H4 (cell line): ENCODE results near the gene SCFD2. TPM values are rescaled to one million over a fixed set of nuclear protein-coding genes. Genes with fewer than 3 reads are reported as not detected.
A peak's percentile ranks its signal among the peaks of the same experiment; 100 is the strongest.
"Not testable (repeated sequence)": the region's sequence is repeated elsewhere in the genome, so short reads cannot be mapped to it uniquely, and the experiment has no call there.

Experiments used
- DNase-seq: peaks from one replicate; pipeline ENCODE4 v3.0.0-alpha.2; 2015; ENCODE audit warnings: low spot score
- total RNA-seq: library from RNA; depleted of rRNA; stranded (reverse); fragments of >200 nt; shearing (Covaris generic); gene quantifications from 2 replicates; pipeline ENCODE4 v1.2.3, GENCODE V29; 2014

Gene SCFD2
- total RNA-seq, 1 experiment from 2014 or later, result 15.6 TPM

DNA sequence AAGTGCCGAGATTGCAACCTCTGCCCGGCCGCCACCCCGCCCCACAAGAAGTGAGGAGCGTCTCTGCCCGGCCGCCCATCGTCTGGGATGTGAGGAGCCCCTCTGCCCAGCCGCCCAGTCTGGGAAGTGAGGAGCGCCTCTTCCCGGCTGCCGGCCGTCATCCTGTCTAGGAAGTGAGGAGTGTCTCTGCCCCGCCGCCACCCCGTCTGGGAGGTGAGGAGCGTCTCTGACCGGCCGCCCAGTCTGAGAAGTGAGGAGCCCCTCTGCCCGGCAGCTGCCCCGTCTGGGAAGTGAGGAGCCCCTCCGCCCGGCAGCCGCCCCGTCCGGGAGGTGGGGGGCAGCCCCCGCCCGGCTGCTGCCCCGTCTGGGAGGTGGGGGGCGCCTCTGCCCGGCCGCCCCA lies 226.6 kb downstream of the SCFD2 start:
- DNase-seq, result not testable (repeated sequence)

DNA sequence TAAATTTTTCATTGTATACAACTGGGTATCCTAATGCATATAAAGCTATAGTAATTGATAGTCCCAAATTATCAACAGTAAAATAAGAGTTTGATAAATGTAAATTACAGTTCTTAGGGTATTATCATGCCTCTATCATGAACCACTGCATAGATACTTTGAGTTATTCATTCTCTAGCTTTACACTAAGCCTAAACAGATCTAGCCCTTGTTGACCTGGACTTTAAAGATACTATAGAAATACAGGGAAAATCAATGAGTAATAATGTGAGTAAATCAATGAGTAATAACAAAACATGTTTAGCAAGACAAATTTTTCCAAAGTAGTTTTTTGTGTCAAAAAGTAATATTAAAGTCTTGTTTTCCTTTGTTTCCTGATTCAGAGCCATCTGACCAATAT lies 228.4 kb downstream of the SCFD2 start:
- DNase-seq, result no peak

DNA sequence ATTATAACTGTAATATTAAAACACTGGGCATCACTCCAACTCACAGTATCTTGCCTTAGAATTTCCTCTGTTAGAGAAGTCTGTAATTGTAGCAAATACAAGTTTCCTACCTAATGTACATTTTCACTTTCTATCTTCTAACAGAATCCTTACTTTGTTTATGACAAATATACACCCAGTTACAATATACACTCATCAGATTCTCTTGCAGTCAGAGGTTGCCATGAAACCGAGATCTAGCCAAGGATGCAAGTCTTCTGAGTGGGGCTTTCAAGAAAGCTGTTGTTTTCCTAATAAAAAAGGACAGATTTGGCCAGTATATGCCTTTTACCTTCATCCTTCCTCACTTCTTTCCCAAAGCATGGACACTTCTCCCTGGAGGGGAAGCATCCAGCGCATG lies 228.9 kb downstream of the SCFD2 start:
- DNase-seq, result no peak

DNA sequence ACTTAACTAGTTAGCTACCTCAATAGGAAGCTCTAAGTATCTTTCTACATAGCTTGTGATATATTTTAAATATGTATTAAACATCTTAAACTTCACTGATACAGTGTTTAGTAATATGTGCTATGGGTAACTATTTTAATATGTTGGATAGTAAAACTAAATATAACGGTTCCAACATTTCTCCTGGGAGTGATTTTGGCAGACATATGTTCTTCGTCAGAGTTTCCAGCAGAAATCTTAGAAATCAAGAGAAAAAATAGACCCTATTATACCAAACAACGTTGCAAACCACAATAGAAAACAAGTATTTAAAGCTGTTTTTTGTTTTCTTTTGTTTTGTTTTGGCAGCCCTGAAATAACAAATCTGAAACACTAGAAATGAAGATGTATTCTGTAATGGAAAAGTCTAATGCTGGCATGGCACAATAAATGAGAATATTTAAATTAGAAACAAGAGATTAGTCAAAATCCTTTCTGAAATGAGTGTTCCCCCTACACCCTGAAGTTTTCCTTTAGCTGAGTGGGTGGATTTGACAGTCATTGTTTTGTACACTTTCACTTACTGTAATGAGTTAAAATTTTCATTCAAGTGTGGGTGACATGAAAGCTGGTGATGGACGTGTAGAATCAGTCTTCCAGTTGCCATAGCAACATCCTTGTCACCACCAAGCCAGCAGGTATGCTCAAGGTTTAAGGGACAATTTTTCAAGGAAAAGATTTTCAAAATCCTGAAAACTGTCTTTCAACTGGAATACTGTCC lies 233.5 kb downstream of the SCFD2 start:
- no peak for DNase-seq

DNA sequence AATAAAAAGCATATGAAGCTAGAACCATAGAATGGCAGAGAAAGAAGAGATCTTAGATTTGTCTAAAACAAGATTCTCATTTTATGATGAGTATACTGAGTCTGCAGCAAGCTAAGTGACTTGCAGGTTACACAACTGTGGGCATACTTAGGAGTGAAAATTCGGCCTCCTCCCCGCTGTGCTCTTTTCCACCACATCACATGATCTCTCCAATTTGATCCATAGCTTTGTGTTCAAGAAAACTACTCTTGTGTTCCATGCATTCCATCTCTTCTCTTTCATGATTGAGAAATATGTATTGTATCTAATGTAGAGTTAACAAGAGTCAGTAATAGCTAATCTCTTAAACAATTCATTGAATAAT lies 234.3 kb downstream of the SCFD2 start:
- DNase-seq, result no peak

DNA sequence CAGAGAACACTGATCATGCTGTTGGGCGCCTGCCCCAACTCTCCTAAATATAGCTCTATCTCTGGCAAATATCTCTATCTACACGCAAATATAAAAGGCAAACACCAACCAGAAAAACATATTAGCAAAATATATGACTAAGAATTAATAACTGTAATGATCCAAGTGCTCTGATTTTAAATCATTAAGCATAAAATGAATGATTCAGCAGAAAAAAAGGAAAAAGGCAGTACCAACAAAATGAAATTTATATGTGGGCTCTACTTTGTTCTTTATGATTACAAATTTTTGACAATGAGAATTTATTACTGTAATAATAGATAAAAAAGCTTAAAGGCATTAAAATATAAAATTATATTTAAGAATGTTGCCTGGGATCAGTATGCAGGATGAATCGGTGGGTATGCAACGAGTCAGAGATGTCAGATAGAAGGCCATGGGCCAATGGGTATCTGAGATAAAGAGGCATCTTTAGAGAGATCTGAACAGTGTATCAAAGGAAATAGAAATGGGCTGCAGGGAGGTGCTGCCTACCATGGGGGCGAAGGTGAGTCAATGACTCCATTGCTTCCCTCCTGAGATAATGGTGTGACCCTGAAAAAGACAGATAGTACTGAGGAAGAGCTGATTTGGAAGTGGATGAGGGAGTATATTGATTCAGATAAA lies 234.8 kb downstream of the SCFD2 start:
- DNase-seq, result no peak

DNA sequence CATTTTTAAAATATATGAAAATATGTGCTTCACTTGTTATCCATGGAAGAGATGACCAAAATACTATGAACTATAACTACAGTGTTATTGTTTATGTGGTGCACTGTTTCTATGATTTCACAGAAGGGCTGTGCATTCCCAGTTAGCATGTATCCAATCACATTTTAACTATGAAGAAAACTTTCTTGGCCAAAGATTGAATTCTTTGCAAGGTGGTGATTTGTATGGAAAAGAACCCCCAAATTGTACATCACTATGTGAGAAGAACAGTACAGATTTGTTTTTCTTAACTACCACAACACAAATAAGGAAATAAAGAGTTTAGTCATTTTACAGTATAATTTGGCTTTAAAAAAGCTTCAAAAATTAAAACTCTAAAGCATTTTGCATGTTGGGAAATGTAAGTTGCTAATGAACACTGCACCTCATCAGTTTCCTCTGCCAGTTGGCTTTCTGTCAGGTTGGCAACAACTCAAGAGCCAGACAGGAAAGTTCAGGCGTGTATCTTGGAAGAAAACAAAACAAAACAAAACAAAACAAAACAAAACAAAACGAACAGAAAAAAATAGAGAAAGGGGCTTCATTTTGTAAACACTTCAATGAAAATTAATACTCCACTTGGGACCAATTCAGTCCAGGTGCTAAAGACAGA lies 237.0 kb downstream of the SCFD2 start:
- no peak for DNase-seq

DNA sequence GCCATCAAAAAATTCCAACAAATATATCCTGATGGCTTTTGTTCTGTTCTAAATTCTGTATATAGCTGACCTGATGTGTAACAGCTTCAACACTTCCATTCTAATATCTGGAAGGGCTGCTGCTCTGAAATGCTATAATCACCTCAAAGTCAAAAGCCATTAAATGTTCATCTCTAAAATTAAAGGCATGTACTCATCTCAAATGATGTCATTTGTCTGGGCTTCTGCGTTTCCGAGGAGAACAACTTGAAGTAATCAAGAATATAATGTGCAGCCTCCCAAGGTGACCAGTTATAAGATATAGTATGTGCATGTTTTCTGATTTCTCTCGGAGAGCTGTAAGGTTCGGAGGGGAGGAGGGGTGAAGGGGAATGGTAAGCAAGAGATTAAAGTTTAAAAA lies 237.6 kb downstream of the SCFD2 start:
- no peak for DNase-seq

DNA sequence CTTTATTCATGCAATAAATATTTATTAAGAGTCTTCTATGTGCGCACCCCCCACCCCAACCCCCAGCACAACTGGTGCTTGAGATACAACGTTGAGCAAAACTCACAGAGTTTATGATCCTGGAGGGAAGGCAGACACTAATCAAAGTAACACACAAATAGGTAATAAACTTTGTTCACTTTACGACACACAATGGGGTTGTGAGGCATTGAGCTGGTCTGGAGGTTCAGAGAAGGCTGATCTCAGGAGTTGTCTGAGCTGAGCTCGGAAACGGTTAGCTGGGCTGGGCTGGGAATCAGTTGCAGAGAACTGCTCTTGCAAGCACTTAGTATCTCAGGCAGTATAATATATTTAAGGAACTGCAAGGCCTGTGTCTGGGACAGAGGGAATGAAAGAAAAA lies 238.5 kb downstream of the SCFD2 start:
- no peak for DNase-seq

DNA sequence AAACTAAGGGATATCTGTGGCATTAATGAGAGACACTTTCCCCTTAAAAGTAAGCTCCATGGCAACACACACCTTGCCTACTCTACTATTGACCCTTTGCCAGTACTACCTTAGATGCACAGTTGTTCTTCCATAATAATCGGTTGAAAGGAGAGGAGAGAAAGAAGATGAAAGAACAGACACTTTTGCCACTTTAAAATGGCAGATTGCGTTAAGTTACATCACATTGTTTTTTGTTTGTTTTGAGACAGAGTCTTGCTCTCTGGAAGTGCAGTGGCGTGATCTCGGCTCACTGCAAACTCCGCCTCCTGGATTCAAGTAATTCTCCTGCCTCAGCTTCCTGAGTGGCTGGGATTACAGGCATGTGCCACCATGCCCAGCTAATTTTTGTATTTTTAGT lies 239.8 kb downstream of the SCFD2 start:
- DNase-seq, result no peak

DNA sequence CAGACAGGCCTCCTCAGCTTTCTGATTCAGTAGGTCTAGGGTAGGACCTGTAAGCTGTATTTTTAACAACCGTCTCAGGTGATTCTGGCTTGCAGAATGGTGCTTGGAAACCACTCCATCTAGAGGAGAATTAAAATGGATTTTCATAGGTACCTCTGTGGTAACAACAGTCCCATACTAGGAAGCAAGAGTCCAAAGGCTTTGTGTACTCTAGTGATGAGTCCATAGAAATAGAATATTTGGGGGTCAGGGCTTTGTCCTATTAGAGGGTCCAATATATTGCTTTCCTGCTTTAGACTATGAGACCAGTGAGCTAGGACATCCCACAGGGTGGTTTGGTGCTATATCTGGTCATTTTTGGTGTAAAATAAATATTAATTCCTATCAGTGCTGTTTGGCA lies 242.0 kb downstream of the SCFD2 start:
- no peak for DNase-seq

DNA sequence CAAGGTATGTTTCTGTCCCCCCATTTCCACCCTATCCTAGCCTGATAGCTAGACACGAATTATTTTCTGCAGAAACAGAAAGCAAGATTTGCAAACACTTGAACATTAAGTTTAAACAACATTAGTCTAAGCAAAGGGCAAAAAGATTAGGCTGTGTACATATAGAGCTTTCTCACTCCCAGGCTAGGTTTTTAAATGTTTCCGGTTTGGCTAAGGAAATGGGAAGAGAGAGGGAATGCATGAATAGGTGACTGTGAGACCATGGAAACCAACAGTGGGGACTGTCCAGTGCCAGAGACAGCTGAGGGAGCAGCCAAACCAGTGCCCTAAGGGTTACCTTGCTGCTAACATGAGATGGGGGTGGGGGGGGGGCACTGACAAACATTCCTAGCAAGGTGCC lies 242.7 kb downstream of the SCFD2 start:
- DNase-seq, result no peak

DNA sequence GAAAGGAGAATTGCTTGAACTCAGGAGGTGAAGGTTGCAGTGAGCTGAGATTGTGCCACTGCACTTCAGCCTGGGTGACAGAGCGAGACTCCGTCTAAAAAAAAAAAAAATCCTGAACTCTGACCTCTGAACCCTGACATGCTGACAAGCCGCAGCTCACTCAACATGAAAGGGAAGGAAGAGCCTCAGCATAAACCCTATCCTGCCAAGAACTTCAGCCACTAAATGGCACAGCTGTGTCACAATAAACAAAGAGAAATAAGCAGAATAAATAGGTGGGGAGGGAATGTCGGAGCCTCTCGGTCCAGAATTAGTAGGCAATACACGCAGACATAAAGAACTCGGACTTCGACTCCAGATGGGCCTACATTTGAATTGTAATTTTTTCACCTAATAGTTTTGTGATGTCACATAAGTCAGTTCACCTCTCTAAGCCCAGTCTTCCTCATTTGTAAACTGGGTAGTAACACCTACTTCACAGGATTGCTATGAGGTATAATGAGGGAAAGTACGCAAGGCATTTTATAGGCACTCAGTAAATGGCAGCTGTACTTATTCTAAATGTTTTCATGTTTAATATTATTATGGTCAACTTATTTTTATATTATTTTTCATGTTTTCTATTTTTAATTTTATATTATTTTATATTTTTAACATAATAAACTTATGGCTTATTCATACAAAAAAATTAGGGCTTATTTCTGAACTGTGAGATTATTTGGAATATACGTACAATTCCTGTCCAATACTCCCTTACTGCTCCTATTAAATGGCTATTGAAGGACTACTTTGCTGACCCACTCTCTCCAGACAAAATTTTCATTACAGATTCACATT lies 243.4 kb downstream of the SCFD2 start:
- DNase-seq, result no peak

DNA sequence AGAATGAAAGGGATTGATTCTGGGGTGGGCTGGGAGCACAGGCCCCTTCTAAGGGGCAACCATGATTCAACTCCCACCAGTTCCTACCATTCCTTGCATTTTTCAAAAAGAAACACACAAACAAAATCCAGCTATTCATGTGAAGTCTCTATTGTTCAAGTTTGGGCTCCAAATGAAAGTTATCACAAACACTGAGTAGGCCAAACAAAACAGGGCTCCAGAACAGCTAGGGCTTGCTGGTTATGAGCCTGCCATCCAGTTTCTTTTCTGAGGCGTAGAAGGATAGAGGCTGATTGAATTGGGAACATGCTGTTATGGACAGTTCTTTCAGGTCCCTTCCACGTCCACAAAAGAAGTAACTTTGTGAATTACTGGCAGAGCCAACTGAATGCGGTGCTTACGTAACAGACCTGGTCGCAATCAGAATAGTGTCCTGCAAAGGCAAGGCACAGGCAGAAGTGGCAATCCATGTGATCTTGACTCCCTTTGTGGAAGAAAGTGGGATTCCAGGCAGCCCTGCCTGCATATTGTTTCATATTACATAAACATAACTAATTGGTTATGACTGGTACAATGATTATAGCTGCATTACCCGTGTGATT lies 244.5 kb downstream of the SCFD2 start:
- DNase-seq, result no peak

DNA sequence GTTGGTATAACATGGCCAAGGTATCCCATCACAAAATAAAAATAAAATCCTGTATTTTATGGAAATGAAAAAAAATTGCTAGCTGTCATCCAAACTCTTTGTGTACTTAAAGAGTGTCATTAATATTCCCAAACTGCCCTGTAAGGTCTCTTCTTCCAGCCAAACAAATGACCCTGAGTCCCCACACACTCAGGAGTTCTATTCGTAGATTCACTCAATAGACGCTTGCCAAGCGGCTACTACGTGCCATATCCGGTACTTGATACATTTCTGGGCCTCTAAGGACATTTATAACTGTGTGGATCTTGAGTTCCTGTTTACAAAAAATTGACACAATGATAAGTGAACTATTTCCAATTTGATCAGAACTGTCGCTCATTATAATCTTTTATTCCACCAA lies 245.1 kb downstream of the SCFD2 start:
- no peak for DNase-seq

DNA sequence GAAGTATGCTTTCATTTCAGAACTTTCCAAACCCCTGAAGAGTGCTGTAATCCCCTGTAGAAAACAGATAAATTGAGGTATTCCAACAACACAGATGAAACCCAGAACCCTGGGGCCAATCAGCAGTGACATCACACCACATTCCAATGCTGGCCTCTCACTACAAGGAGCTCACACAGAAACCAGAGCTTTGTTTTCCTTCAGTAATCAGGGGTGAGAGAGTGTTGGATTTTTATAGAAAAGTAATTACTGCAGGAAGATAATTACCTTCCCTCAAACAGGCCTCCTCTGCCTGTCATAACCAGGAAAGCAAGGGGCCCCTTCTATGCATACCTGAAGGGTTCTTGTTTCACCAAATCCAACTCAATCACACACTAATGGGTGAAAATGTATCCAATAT lies 246.2 kb downstream of the SCFD2 start:
- DNase-seq, result peak; percentile 14

DNA sequence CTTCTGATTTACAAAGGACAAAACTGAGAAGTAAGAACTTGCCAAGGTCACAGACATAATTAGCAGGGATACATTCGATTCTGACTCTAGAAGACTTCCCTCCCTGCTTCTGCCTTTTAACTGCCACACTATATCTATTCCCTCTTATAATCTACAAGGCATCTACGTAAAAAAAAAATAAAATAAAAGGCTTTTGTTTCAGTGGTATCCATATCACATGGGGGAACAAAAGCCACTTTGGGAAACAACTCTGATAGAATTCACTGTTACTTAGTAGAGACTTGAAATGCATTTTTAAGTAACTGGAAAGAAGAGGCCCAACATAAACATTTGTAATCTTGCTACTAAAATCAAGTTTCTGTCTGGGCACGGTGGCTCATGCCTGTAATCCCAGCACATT lies 247.2 kb downstream of the SCFD2 start:
- no peak for DNase-seq

DNA sequence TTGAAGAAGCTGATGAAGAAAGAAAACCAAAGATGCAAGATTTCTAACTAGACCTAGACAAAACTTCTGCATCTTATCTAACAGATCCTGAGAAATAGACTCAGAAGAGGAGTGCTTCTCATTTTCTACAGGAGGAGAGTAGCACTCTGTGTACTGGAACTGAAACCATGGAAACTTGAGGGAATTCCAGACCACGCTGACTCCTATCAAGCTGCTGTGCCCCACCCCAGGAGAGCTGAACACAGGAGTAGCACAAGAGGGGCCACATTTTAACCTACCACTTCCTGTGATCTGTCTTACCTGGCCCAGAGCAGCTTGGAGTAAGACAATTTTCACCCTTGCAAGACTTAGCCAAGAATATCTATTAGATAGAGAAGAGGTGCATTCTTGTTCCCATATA lies 248.9 kb downstream of the SCFD2 start:
- DNase-seq, result no peak

DNA sequence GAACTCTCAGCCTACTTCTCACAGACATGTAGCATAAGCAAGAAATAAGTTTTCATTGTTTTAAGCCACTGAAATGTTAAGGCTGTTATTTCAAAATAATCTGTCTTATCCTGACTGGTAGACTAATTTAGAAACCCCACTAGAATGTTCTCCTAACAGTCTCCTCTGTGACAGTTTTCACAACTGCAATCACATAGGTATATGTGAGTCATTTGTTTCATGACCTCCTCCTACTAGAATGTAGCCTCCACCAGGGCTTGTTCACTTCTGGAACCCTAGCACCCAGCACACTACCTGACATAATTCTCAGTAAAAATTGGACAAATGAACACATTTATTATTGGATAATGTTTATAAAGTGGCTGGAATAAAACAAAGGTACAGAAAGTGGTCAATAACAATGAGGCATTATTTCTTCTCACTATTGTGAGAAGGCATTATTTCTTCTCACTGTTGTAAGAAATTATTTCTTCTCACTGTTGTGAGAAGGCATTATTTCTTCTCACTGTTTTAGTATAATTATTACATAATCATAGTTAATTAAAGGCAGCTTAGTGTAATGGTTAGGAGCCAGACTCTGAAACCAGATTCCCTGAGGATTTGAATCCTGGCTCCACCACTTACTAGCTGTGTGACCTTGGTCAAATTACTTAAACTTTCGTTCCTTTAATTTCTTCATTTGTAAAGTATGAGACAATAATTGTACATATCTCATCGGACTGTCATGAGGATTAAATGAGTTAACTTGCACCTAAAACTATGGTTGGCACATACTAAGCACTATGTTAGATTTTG lies 252.2 kb downstream of the SCFD2 start:
- DNase-seq, result no peak

DNA sequence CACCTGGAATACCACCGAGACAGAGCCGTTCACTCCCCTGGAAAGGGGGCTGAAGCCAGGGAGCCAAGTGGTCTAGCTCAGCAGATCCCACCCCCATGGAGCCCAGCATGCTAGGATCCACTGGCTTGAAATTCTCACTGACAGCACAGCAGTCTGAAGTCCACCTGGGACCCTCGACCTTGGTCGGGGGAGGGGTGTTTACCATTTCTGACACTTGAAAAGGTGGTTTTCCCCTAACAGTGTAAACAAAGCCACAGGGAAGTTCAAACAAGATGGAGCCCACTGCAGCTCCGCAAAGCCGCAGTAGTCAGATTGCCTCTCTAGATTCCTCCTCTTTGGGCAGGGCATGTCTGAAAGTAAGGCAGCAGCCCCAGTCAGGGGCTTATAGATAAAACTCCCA lies 260.5 kb downstream of the SCFD2 start:
- no peak for DNase-seq

DNA sequence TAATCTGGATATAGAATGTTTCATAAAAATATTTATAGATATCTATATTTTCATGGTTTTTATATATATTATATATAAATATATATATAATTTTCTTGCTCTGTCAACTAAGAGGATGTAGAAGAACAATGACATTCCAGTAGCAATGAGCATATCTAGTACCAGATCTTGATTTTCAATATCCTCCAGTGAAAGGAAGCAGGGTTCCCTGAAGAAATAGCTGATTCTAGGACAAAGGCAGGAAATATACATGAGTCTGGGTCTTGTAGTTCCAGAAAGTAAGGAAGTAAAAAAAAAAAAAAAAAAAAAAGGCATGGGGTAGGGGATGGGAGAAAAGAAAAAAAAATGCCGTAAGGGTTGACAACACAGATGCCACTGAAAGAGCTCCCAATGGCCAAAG lies 262.4 kb downstream of the SCFD2 start:
- DNase-seq, result no peak
